ENCODE data around the gene RBM10. TPM values are rescaled to one million over a fixed set of nuclear protein-coding genes. Genes with fewer than 3 reads are reported as not detected.
A peak's percentile ranks its signal among the peaks of the same experiment; 100 is the strongest.

Gene RBM10
- total RNA-seq, 1 donor from 2014 or later: 41.2 TPM

DNA sequence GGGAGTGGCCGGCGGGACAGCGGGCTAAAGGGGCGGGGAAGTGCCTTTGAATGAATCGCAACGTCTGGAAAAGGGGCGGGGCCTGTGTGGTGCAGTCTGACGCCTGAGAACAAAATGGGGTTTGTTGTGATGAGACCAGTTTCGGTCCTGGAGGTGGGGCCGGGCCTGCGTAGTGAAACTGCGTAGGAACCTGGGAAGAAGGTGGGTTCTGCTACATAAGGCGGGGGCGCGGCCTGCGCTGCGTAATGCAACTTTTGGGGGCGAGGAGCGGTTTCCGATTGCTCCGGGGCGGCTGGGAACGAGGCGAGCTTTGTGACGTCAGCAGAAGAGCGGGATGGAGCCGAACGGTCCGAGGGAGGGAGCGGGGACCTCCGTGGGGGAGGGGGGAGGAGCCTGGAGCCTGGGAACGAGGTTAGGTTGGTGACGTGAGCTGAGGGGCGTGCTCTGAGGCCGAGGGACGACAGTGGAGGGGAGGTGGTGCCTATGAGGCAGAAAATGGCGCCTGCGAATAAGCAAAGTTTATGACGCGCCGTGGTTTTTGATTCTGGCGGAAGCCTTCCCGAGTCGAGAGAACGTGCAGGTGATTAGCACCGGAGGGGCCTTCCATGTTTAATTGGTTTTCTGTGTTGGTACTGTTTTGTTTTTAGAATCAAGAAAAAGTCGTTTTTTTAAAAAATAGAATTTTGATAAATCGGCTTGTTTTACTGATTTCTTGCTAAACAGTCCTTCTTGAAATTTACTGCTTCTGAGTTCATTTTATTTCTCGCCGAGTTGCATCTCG is 88.5 kb downstream of the RBM10 start:
- peak; percentile 68 for DNase-seq (ENCODE audit: low read depth)
- TF ChIP-seq, protein P1, sequence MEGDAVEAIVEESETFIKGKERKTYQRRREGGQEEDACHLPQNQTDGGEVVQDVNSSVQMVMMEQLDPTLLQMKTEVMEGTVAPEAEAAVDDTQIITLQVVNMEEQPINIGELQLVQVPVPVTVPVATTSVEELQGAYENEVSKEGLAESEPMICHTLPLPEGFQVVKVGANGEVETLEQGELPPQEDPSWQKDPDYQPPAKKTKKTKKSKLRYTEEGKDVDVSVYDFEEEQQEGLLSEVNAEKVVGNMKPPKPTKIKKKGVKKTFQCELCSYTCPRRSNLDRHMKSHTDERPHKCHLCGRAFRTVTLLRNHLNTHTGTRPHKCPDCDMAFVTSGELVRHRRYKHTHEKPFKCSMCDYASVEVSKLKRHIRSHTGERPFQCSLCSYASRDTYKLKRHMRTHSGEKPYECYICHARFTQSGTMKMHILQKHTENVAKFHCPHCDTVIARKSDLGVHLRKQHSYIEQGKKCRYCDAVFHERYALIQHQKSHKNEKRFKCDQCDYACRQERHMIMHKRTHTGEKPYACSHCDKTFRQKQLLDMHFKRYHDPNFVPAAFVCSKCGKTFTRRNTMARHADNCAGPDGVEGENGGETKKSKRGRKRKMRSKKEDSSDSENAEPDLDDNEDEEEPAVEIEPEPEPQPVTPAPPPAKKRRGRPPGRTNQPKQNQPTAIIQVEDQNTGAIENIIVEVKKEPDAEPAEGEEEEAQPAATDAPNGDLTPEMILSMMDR (conservative IDR thresholded peaks at IDR 0.05; ENCODE audit: low read depth, low read length): no peak
- H3K4me3 ChIP-seq (ENCODE audit: low read depth, low read length): peak overlapping the region; percentile 68

DNA sequence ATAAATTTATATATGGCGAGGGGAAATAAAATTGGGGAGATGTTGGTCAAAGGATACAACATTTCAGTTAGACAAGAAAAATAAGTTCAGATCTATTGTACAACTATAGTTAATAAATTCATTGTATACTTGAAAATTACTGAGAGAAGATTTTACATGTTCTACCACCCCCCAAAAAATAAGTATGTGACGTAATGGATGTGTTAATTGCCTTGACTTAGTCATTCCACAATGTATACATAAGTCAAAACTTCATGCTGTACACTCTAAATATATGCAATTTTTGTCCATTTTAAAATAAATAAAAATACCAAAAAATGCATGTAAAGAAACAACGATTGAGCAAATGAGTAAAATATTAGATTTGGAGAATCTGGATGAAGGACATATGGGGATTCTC is 89.6 kb downstream of the RBM10 start:
- H3K4me3 ChIP-seq (ENCODE audit: low read depth, low read length): peak overlapping the region; percentile 68
- DNase-seq (ENCODE audit: low read depth): no peak
- TF ChIP-seq, protein P1 (conservative IDR thresholded peaks at IDR 0.05; ENCODE audit: low read depth, low read length): no peak

DNA sequence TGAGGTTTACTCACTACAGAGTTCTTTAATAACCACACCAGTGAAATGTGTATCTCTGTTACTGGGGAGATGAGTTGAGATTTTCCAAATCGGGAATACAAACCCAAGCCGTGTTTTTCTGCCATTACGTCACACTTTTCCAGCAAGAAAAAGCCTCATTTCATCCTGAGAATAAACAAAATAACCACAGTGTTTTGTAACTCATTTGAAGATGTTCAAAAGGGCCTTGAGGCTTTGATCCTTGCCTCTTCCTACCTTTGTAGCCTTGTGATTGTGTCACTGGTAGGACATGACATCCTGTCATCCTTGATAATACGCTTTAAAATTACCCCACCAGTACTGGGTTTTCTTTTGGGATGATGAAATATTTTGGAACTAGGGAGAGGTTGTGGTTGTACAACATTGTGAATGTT is 90.7 kb downstream of the RBM10 start:
- no peak for DNase-seq (ENCODE audit: low read depth)
- TF ChIP-seq, protein P1 (conservative IDR thresholded peaks at IDR 0.05; ENCODE audit: low read depth, low read length): no peak
- H3K4me3 ChIP-seq (ENCODE audit: low read depth, low read length): no peak overlapping the region

Other genes with a start within 250 kb of the RBM10 start
- 3.7 and 4.5 TPM in 2 replicates for gene JADE3, start 232.8 kb upstream of the RBM10 start, total RNA-seq
- 0.80 and 2.9 TPM in 2 replicates for gene RGN, start 66.8 kb upstream of the RBM10 start, total RNA-seq
- gene NDUFB11, start 519 bp upstream of the RBM10 start, total RNA-seq: 83.4 and 90.5 TPM in 2 replicates
- 161 and 183 TPM in 2 replicates for gene UBA1, start 48.6 kb downstream of the RBM10 start, total RNA-seq
- 83.4 and 95.4 TPM in 2 replicates for gene CDK16, start 73.5 kb downstream of the RBM10 start, total RNA-seq
- gene USP11, start 87.8 kb downstream of the RBM10 start, total RNA-seq: 24.7 and 30.2 TPM in 2 replicates
- 0.07 TPM in 1 of 2 replicates, not detected in the other for gene ZNF157, start 225.4 kb downstream of the RBM10 start, total RNA-seq

Data from epithelial cell of proximal tubule (primary cell).